Measurements from ENCODE around the gene CDH4.

Gene CDH4

GRCh38 chr20:61819921-61820825 lies 568.1 kb downstream of the CDH4 start:
- DNase-seq (ENCODE audit: low spot score) = no peak

GRCh38 chr20:61821735-61822134 lies 569.7 kb downstream of the CDH4 start:
- DNase-seq (ENCODE audit: low spot score) = no peak

GRCh38 chr20:61822396-61822795 lies 570.3 kb downstream of the CDH4 start:
- no peak for DNase-seq (ENCODE audit: low spot score)

GRCh38 chr20:61823242-61823641 lies 571.2 kb downstream of the CDH4 start:
- DNase-seq (ENCODE audit: low spot score) = no peak

- no peak for DNase-seq (ENCODE audit: low spot score)
Measured at GRCh38 chr20:61828891-61829290, 576.8 kb downstream of the CDH4 start.

- DNase-seq (ENCODE audit: low spot score) = no peak
Measured at GRCh38 chr20:61829526-61829925, 577.5 kb downstream of the CDH4 start.

- no peak for DNase-seq (ENCODE audit: low spot score)
Measured at GRCh38 chr20:61830241-61830930, 578.3 kb downstream of the CDH4 start.

- DNase-seq (ENCODE audit: low spot score) = no peak
Measured at GRCh38 chr20:61830991-61831390, 578.9 kb downstream of the CDH4 start.

GRCh38 chr20:61832181-61832580 lies 580.1 kb downstream of the CDH4 start:
- no peak for DNase-seq (ENCODE audit: low spot score)

- DNase-seq (ENCODE audit: low spot score) = no peak
Measured at GRCh38 chr20:61833807-61834610, 581.9 kb downstream of the CDH4 start.

GRCh38 chr20:61835301-61835700 lies 583.2 kb downstream of the CDH4 start:
- DNase-seq (ENCODE audit: low spot score) = no peak

- DNase-seq (ENCODE audit: low spot score) = no peak
Measured at GRCh38 chr20:61835791-61836350, 583.8 kb downstream of the CDH4 start.

GRCh38 chr20:61837200-61837599 lies 585.1 kb downstream of the CDH4 start:
- DNase-seq (ENCODE audit: low spot score) = no peak

- no peak for DNase-seq (ENCODE audit: low spot score)
Measured at GRCh38 chr20:61839223-61839911, 587.3 kb downstream of the CDH4 start.

- DNase-seq (ENCODE audit: low spot score) = no peak
Measured at GRCh38 chr20:61839912-61840778, 588.1 kb downstream of the CDH4 start.

- no peak for DNase-seq (ENCODE audit: low spot score)
Measured at GRCh38 chr20:61840779-61841455, 588.9 kb downstream of the CDH4 start.

- no peak for DNase-seq (ENCODE audit: low spot score)
Measured at GRCh38 chr20:61841551-61841950, 589.5 kb downstream of the CDH4 start.

GRCh38 chr20:61841966-61842365 lies 589.9 kb downstream of the CDH4 start:
- no peak for DNase-seq (ENCODE audit: low spot score)

- no peak for DNase-seq (ENCODE audit: low spot score)
Measured at GRCh38 chr20:61844621-61845020, 592.6 kb downstream of the CDH4 start.

GRCh38 chr20:61845233-61845671 lies 593.2 kb downstream of the CDH4 start:
- no peak for DNase-seq (ENCODE audit: low spot score)
